Endodermal cell (in vitro differentiated cells): ENCODE data around the gene SCG3. TPM values are rescaled to one million over a fixed set of nuclear protein-coding genes. Genes with fewer than 3 reads are reported as not detected.

Experiments used
- DNase-seq: peaks from one replicate; pipeline ENCODE4 v3.0.0-alpha.2; 2017
- H3K27ac ChIP-seq: 2 replicates; pipeline ENCODE4 v1.5.1; 2013; ENCODE audit warnings: mild to moderate bottlenecking, low read depth, low read length, moderate library complexity
- H3K27me3 ChIP-seq: 2 replicates; pipeline ENCODE4 v1.6.1; 2013; ENCODE audit warnings: mild to moderate bottlenecking, low read length, moderate library complexity; ENCODE audit not compliant: insufficient read depth, control insufficient read depth, poor library complexity, severe bottlenecking
- H3K36me3 ChIP-seq: 2 replicates; pipeline ENCODE4 v1.7.0; 2013; ENCODE audit warnings: mild to moderate bottlenecking, low read length, moderate library complexity; ENCODE audit not compliant: control insufficient read depth, insufficient read depth
- H3K4me1 ChIP-seq: one replicate; pipeline ENCODE4 v1.7.0; 2013; ENCODE audit warnings: low read length; ENCODE audit not compliant: control insufficient read depth, insufficient read depth
- H3K4me3 ChIP-seq: 2 replicates; pipeline ENCODE4 v1.5.1; 2013; ENCODE audit warnings: mild to moderate bottlenecking, low read length, moderate library complexity
- H3K9ac ChIP-seq: 2 replicates; pipeline ENCODE4 v1.6.1; 2013; ENCODE audit warnings: mild to moderate bottlenecking, low read length, moderate library complexity; ENCODE audit not compliant: poor library complexity, severe bottlenecking; ENCODE audit errors: extremely low read depth
- H3K9me3 ChIP-seq: 2 replicates; pipeline ENCODE4 v1.6.1; 2013; ENCODE audit warnings: mild to moderate bottlenecking, low read length, moderate library complexity; ENCODE audit not compliant: control insufficient read depth
- H3K27ac Mint-ChIP-seq: 2 replicates; pipeline ENCODE4 v1.8.0; 2020; ENCODE audit warnings: mixed read lengths
- H3K27me3 Mint-ChIP-seq: 2 replicates; pipeline ENCODE4 v1.8.0; 2021; ENCODE audit warnings: mild to moderate bottlenecking, mixed read lengths; ENCODE audit not compliant: insufficient read depth
- H3K36me3 Mint-ChIP-seq: 2 replicates; pipeline ENCODE4 v1.8.0; 2020; ENCODE audit warnings: low read depth, mixed read lengths
- H3K4me1 Mint-ChIP-seq: 2 replicates; pipeline ENCODE4 v1.8.0; 2020; ENCODE audit warnings: mixed read lengths
- H3K4me3 Mint-ChIP-seq: 2 replicates; pipeline ENCODE4 v1.8.0; 2020; ENCODE audit warnings: mild to moderate bottlenecking, moderate library complexity, mixed read lengths
- H3K9me3 Mint-ChIP-seq: 2 replicates; pipeline ENCODE4 v1.8.0; 2020; ENCODE audit warnings: mild to moderate bottlenecking, mixed read lengths
- CTCF ChIP-seq: fragments of 200-600 bp; sonication (generic); conservative IDR thresholded peaks from 2 replicates; pipeline ENCODE4 v1.5.0; 2021; ENCODE audit warnings: antibody characterized with exemption, mild to moderate bottlenecking
- WGBS, 2 experiments: methylation state at CpG; one replicate each; pipeline versions ENCODE4 v1.1.5 to v1.1.7; 2013; ENCODE audit warnings: missing lambda C conversion rate in 2 of 2, mixed read lengths in 1 of 2; ENCODE audit not compliant: insufficient coverage in 1 of 2, insufficient read length in 1 of 2; 5-methylcytosine and 5-hydroxymethylcytosine counted together
- total RNA-seq, 2 donors: library from RNA; stranded (reverse); fragmentation: NEBNext Ultra II Directional in 1 of 2; extraction: Animal tissue kit (Norgen Biotek cat#: 25700) in 1 of 2; gene quantifications; 2 replicates in 1 of 2; 3 replicates in 1 of 2; pipeline ENCODE4 v1.2.1, GENCODE V29; 2021

The SCG3 gene
- total RNA-seq, 2 donors from 2014 or later: 10.0 to 18.3 TPM

GRCh38 chr15:51766341-51766740, 85.0 kb downstream of the SCG3 start:
- H3K4me1 Mint-ChIP-seq: peaks cover 5% of the 10 kb centered on the region
- Histone ChIP-seq H3K4me3 (no peak overlapping the region), H3K27ac (no peak overlapping the region), H3K27me3 (no peaks in the 10 kb centered on the region), H3K9ac (no peak overlapping the region), H3K9me3 (no peaks in the 10 kb centered on the region), H3K36me3 (no peaks in the 10 kb centered on the region), H3K4me1 (no peaks in the 10 kb centered on the region)
- no peak overlapping the region for H3K4me3 Mint-ChIP-seq
- no peaks in the 10 kb centered on the region for H3K36me3 Mint-ChIP-seq
- no peak for TF ChIP-seq CTCF
- WGBS, 2 experiments: 100% methylated on average over 1 of the region's 1 CpG; no CpG with 5 or more reads in 1 of the 2 experiments
- no peaks in the 10 kb centered on the region for H3K9me3 Mint-ChIP-seq
- no peak overlapping the region for H3K27ac Mint-ChIP-seq
- no peaks in the 10 kb centered on the region for H3K27me3 Mint-ChIP-seq
- DNase-seq: no peak

DNA sequence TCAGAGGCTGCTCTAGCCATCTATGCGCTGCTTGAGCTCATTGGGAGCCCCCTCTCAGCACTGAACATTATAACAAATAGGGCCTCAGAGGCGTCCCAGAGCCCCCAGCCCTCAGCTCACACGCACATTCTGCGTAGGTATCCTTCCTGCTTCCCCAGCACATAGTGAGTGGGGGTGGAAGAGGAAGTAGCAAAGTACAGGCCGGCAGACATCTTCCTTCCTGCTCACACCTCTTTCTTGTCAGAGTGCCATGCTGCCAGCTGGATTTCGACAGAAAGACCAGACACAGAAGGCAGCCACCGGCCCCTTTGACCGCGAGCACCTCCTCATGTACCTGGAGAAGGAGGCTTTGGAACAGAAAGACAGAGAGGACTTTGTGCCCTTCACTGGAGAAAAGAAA, 86.7 kb downstream of the SCG3 start:
- Mint-ChIP-seq H3K36me3 (no peaks in the 10 kb centered on the region), H3K4me1 (peaks cover 5% of the 10 kb centered on the region), H3K4me3 (no peak overlapping the region), H3K9me3 (no peaks in the 10 kb centered on the region), H3K27me3 (no peaks in the 10 kb centered on the region), H3K27ac (no peak overlapping the region)
- no peak for DNase-seq
- Histone ChIP-seq H3K27me3 (no peaks in the 10 kb centered on the region), H3K27ac (no peak overlapping the region), H3K4me3 (no peak overlapping the region), H3K4me1 (no peaks in the 10 kb centered on the region), H3K36me3 (no peaks in the 10 kb centered on the region), H3K9ac (no peak overlapping the region), H3K9me3 (no peaks in the 10 kb centered on the region)
- 89 to 95% methylated on average over 4 to 9 of the region's 9 CpGs for WGBS, 2 experiments
- no peak for TF ChIP-seq CTCF

Other genes with a start within 250 kb of the SCG3 start
- gene DMXL2, start 58.7 kb upstream of the SCG3 start, total RNA-seq: 10 to 100 TPM; 20.8 to 31.5 TPM
- gene LYSMD2, start 56.2 kb downstream of the SCG3 start, total RNA-seq: 1 to 10 TPM in 1 of 2 donors, under 1 TPM in 1; 0.80 to 1.5 TPM
- gene TMOD2, start 70.1 kb downstream of the SCG3 start, total RNA-seq: 1 to 10 TPM; 2.1 to 2.5 TPM
- 10 to 100 TPM; 39.6 to 44.4 TPM for gene TMOD3, start 148.2 kb downstream of the SCG3 start, total RNA-seq